ENCODE measurements around the gene SH3RF3.

The SH3RF3 gene

GRCh38 chr2:109402980-109403840 is 274.2 kb downstream of the SH3RF3 start:
- DNase-seq: no peak

- no peak for DNase-seq
Measured at GRCh38 chr2:109403841-109404201, 274.8 kb downstream of the SH3RF3 start.

GRCh38 chr2:109404681-109405080 is 275.7 kb downstream of the SH3RF3 start:
- no peak for DNase-seq

- DNase-seq: no peak
Measured at GRCh38 chr2:109405873-109406272, 276.9 kb downstream of the SH3RF3 start.

- DNase-seq: no peak
Measured at GRCh38 chr2:109406301-109406700, 277.3 kb downstream of the SH3RF3 start.

- DNase-seq: no peak
Measured at GRCh38 chr2:109407276-109408042, 278.5 kb downstream of the SH3RF3 start.

- no peak for DNase-seq
Measured at GRCh38 chr2:109408043-109408335, 279.0 kb downstream of the SH3RF3 start.

- DNase-seq: no peak
Measured at GRCh38 chr2:109409321-109410038, 280.5 kb downstream of the SH3RF3 start.

- DNase-seq: no peak
Measured at GRCh38 chr2:109410039-109410815, 281.2 kb downstream of the SH3RF3 start.

- no peak for DNase-seq
Measured at GRCh38 chr2:109411640-109412325, 282.8 kb downstream of the SH3RF3 start.

GRCh38 chr2:109415581-109416013 is 286.6 kb downstream of the SH3RF3 start:
- no peak for DNase-seq

- no peak for DNase-seq
Measured at GRCh38 chr2:109417701-109418335, 288.8 kb downstream of the SH3RF3 start.

- DNase-seq: no peak
Measured at GRCh38 chr2:109418716-109419115, 289.7 kb downstream of the SH3RF3 start.

- no peak for DNase-seq
Measured at GRCh38 chr2:109419171-109419756, 290.3 kb downstream of the SH3RF3 start.

- no peak for DNase-seq
Measured at GRCh38 chr2:109419960-109420370, 291.0 kb downstream of the SH3RF3 start.

- no peak for DNase-seq
Measured at GRCh38 chr2:109421101-109421500, 292.1 kb downstream of the SH3RF3 start.

- DNase-seq: no peak
Measured at GRCh38 chr2:109421642-109422041, 292.6 kb downstream of the SH3RF3 start.

- no peak for DNase-seq
Measured at GRCh38 chr2:109422071-109422757, 293.2 kb downstream of the SH3RF3 start.

- no peak for DNase-seq
Measured at GRCh38 chr2:109422758-109423500, 293.9 kb downstream of the SH3RF3 start.

Data from NCI-H2029 (cell line).